ENCODE results near the gene MAP3K5.

Gene MAP3K5

DNA sequence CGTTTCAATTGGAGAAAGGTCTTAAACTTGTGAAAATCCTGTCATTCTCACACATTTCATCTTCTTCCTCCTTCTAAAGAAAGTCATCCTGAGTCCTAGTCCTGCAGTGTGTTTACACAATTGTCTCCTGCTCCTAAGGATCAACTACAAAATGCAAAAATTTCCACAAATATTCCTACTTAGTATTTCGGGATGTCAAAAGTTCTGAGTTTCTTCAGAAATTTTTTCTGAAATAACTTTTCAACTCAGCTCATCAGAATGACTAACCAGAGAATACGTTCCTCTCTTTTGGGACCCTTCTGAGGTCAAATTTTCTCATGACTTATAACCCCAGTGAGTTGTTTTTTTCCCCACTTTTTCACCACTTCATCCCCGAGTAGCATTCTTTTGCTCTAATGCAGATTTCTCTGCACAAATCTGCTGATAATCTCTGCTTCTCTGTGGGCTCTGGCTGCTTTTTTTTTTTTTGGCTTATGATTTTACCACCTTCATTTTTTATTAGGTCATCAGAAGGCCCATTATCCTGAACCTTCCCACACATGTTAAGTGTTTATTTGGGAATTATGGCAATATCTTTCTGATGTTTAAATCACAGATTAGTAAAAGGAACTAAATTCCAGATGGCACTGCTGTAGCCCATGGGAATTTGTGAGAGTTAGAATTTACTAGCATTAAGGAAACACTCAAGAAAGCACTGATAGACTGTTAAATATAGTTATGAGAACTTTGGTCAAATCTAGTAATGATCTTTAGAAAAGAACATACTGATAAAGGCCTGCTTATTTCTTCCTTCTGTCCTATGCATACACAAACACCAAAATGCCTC is 41.4 kb downstream of the MAP3K5 start:
- DNase-seq (ENCODE audit: low read depth in 2 of 2, low spot score in 1 of 2) = no peak

DNA sequence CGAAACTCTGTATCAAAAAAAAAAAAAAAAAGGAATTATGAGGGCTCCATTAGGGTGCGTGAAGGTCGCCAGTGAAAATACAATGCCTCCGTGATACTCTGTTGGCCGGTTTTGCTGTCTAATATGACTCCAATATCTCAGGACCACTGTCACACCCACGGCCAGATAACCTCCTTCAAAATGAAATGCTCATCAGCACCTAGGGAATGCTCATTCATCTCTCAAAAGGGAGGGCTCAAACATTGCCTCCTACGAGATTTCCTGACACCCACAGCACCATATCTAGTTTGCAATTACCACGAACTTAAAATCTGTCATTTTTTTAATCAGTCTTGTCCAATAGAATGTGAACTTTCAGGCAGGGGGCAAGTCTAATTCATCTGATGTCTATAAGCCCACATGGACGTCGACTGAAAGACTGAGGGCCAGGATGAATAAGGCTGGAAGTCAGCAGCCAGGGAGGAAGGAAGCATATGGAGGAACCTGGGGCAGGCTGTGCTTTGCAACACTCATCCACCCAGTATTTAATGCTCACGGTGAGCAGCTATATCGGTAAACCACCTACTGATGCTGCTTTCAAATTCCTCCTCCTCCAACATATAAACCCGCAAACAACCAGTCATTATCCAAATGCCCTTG is 42.8 kb downstream of the MAP3K5 start:
- no peak for DNase-seq (ENCODE audit: low read depth in 2 of 2, low spot score in 1 of 2)

DNA sequence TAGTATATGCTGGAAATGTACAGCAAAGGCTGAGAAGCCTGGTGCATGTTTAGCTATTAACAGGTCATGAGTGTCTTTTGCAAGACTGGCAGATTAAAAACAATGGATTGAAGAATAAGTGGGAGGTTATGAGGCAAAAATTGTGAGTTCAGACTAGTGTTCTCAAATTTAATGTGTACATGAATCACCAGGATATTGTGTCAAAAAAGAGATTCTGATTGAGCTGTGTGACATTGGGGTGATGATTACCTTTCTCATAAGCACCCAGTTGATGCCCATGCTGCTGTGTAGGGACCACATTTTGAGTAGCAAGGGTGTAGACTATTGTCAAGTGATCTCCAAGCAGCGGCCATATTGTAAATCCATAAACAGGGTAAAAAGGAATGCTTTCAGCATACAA is 44.8 kb downstream of the MAP3K5 start:
- no peak for DNase-seq (ENCODE audit: low read depth in 2 of 2, low spot score in 1 of 2)

DNA sequence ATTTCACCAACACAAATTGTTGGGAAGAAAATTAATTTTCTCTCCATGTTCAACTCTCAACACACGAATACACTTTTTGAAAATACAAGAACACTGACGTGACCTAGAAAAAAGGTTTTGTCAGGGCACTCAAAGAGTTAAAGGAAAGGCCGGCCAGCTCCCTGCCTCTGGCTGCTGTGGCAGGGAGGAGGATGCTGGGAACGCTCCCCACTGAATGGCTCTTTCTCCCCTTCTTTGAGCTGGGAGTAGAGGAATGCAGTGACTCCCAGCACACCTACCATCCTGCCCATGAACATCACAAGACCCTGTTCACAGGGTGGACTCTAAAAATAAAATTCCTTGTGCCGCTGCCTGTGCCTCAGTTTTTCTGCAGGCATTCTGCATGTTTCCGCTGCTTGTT is 47.0 kb downstream of the MAP3K5 start:
- no peak for DNase-seq (ENCODE audit: low read depth in 2 of 2, low spot score in 1 of 2)

DNA sequence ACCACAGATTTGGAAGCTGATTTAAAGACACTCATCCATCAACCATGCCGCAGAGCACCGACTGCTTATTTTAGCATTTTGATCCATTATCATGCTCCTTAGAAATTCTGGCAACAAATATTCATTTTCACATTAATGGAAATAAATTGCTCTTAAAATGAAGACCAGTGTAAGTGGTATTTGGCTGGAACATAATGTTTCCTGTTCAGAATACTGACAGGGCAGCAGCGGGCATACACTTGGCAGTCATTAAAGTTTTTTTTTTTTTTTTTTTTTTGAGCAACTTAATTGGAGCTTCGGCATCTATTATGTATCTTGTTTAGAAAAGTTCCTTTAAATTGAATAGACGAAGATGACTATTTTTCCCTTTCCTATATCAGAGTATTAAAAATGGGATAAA is 47.4 kb downstream of the MAP3K5 start:
- no peak for DNase-seq (ENCODE audit: low read depth in 2 of 2, low spot score in 1 of 2)

DNA sequence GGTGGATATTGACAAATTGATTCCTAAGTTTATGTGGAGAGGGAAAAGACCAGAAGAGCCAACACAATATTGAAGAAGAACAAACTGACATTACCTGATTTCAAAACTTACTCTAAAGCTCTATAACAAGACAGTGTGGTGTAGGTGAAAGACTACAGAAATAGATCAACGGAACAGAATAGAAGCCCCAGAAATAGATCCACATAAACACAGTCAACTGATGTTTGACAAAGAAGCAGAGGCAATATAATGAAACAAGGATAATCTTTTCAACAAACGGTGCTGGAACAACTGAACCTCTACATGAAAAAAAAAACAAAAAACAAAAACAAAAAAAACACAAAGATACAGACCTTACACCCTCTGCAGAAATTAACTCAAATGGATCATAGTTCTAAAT is 50.2 kb downstream of the MAP3K5 start:
- no peak for DNase-seq (ENCODE audit: low read depth in 2 of 2, low spot score in 1 of 2)

DNA sequence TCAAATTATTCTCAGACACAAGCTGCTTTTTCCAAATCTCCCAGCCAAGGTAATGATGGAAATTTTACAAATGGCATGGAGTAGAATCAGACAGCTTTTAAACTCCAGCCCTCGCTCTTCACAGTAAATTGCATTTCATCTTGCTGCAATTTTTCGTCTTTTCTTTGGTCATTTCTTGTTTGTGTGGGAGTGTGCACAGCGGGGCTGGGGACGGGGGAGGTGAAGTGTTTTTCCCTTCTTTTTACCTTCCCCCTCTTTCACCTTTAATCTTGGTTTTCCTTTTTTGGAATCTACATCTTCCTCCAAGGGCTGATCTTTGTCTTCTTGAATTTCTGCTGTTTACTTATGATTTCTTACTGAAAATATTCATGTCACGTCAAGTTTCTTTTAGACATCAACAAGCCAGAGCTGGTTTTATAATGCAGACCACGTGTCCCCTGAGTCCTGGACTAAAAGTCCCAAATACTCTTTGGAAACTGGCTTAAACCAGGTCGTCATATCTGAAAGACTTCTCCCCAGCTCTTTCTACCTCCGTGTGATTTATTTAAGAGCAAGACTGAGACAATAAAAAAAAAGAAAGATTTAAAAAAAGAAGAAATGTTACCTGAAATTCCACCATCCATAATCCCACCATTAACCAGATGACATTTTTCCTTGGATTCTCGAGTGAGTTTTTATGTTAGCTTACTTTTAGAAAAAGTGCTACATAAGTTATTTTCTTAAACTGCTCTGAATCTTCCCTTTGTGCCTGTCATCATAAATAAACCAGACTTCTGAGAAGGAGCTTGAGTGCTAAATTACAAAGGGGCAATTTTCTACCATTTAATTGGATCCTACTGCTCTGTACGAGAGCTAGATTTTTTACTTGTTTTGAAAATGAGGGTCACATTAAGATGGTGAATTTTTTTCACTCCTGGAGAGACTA is 52.0 kb downstream of the MAP3K5 start:
- DNase-seq (ENCODE audit: low read depth in 2 of 2, low spot score in 1 of 2) = no peak

DNA sequence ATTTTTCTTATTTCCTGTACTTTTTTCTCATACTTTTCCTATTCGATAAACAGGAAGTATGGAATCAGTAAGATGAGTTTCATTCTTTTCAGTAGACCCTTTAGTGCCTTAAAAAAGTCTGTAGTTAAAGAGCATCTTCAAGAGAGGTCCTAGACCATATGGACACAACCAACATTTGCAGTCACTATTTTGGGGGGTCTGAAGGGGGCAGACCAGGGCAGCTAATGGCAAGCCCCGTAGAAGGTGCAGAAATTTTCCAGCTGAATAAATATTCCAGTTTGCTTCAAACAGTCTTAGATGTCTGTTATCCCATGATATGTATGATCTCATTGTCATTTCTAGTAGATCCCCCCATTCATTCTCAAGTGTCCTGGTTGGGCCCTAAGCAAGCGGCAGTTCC is 52.8 kb downstream of the MAP3K5 start:
- no peak for DNase-seq (ENCODE audit: low read depth in 2 of 2, low spot score in 1 of 2)

DNA sequence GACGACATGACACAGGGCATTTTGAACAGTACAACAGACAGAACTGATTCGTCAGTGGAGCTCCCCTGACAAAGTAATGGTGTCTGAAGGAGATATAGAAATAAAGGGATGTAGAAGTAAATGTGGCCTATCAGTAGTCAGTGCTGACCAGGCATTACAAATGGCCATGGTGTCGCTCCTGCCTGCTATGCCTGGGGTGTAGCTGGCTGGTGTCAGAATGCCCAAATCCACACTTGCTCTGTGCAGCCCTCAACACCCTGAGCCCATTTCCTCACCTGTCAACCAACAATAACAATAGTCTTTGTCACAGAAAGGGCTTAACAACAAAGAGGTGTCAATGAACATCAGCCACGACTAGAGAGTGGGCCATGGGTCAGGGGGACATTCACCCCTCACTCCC is 53.2 kb downstream of the MAP3K5 start:
- DNase-seq (ENCODE audit: low read depth in 2 of 2, low spot score in 1 of 2) = no peak

DNA sequence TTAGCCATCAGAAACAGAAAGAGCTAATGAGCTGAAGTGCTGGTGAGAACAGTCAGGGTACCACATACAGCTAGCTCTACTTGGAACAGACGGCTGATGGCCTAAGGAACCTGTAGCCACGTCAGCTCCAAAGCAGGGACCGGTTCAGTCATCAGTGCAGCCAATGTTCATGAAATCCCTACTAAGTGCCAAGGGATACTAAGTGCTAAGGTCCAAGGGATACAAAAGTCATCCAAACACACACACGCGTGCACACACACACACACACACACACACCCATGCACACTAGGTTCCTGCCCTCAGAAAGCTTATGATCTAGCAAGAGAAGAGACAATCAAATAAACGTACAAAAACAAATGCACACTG is 53.6 kb downstream of the MAP3K5 start:
- no peak for DNase-seq (ENCODE audit: low read depth in 2 of 2, low spot score in 1 of 2)

DNA sequence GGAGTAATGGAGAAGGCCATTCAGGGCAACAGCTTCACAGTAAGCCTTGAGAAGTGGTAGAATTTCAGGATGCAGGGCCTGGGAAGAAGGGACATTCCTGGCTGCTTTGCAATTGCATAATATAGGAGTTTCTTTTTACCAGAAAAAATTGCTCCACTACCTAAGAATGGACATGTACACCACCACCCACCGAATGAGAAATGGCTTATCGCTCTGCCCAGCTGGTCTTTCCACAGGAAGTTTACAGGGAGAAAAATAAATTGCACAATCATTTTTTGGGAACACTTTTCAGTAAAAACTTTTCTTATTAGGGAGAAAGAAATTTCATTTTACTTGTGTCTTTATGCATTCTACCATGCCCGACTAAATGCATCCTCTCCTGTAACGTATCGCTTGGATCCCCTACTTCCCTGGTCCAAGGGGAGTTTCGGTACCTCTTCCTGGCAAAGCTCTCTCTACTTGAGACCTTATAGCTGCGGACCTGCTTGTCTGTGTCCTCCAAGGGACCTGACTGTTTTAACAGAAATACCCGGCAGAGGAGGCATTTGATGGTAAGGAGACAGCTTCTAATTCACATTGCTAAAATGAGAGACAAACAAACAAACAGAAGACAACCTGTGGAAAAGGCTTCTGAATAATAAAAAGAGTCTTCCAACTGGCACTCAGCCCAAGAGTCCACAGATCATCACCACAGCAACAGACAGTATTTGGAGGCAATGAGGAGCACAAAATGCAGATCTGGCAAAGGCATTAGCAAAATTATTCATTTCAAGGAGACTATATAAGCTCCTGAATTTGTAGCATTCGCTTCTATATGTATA is 54.2 kb downstream of the MAP3K5 start:
- DNase-seq (ENCODE audit: low read depth in 2 of 2, low spot score in 1 of 2) = no peak

DNA sequence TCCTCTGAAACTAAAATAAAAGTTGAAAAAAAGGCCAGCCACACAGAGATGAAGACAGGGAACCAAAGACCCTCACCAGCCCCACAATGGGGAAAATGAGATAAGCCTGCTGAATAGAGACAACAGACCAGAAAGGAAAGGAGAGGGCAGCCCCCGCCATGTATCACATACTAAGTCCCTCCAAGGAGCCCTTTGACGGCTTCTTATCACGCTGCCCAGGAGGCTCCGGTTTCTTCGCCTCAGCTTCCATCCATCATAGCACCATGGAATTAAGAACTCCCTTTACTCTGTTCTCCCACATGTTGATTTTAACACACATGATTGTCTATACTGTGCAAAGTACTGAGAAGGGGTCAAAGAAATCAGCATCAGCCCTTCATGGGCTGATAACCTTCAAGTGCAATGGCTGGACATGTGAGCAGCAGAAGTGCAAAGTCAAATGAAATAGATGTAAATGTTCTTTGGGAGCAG is 54.9 kb downstream of the MAP3K5 start:
- no peak for DNase-seq (ENCODE audit: low read depth in 2 of 2, low spot score in 1 of 2)

DNA sequence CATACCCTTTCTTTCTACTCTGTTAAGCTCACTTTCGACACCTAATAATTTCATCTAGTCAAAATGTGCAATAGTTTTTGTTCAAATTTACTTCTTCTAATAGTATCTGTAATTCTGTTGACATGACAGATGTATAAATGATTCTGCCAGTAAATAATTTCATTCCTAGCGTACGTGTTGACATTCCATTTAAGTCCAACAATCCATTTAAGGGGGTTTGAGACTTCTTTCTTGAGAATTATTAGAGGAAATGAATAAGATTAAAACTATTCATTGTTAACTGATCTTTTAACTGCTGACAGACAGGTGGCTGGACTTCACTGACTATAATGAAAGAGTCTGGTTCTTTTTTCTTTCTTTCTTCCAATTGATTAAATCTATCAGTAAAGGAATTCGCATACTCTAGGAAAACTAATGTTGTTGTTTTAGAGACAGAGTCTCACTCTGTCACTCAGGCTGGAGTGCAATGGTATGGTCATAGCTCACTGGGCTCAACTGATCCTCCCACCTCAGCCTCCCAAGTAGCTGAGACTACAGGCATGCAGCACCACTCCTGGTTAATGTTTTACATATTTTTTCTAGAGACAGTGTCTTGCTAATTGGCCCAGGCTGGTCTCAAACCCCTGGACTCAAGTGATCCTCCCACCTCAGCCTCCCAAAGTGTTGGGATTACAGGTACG is 55.9 kb downstream of the MAP3K5 start:
- DNase-seq (ENCODE audit: low read depth in 2 of 2, low spot score in 1 of 2) = no peak

DNA sequence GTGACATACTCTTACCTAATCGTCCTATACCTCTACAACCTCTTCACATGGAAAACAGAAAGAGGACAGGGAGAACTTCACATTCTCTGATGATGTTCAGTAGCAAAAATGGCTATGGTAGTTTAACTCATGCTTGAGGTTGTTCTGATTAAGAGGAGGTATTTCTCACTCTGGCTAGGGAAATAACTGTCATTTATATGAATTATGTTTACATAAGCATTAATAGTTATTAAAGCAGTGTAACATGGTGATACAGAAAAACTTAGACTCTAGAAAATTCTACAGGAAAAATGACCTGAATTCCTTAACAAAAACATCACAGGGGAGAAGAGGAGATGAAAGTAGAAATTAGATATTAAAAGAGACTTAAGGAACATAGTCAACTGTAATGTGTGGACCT is 57.3 kb downstream of the MAP3K5 start:
- no peak for DNase-seq (ENCODE audit: low read depth in 2 of 2, low spot score in 1 of 2)

DNA sequence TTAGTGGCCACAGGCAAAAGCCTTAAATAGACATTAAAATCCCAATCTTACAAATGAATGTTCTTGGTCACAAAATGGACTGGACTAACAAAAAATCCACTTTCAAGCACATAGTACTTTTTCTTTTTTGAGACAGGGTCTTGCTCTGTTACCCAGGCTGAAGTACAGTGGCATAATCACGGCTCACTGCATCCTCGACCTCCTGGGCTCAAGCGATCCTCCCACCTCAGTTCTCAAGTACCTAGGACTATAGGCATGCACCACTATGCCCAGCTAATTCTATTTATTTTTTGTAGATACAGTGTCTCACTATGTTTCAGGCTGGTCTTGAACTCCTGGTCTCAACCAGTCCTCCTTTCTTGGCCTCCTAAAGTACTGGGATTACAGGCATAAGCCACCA is 59.4 kb downstream of the MAP3K5 start:
- DNase-seq (ENCODE audit: low read depth in 2 of 2, low spot score in 1 of 2) = no peak

DNA sequence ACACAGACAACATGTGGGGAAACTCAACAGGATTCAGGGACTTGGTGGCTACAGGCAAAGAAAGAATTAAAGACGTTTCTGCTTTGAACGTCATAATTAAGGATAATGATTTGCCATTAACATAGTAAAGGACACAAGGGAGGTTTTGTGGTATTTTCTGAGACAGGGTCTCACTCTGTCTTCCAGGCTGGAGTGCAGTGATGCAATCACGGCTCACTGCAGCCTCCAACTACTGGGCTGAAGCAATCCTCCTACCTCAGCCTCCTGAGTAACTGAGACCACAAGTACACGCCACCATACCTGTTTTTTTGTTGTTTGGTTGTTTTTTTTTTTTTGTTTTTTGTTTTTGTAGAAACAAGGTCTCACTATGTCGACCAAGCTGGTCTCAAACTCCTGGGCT is 62.4 kb downstream of the MAP3K5 start:
- DNase-seq (ENCODE audit: low read depth in 2 of 2, low spot score in 1 of 2) = no peak

DNA sequence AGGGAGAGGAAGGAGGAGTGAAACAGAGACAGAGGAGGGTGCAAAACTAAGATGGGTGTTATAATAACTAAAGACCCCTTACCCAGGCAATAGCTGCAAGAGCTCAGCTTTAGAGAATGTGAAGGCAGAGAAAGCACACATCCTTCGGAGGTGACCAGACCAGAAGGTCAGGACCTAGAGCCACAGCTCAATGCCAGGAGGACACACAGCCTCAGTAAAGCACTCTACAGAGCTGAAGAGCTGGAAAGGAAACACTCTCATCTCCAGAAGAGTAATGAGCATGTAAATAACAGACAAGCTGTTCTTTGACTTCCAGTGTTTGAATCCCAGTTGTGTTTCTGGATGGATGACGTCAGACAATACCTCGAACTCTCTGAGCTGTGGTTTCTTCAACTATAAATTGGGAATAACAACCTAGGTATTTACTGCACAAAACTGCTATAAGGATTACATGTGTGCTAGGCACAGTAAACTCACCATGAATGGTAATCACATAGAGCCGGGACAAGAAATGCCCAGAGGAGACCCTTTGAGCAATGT is 63.2 kb downstream of the MAP3K5 start:
- DNase-seq (ENCODE audit: low read depth in 2 of 2, low spot score in 1 of 2) = no peak

DNA sequence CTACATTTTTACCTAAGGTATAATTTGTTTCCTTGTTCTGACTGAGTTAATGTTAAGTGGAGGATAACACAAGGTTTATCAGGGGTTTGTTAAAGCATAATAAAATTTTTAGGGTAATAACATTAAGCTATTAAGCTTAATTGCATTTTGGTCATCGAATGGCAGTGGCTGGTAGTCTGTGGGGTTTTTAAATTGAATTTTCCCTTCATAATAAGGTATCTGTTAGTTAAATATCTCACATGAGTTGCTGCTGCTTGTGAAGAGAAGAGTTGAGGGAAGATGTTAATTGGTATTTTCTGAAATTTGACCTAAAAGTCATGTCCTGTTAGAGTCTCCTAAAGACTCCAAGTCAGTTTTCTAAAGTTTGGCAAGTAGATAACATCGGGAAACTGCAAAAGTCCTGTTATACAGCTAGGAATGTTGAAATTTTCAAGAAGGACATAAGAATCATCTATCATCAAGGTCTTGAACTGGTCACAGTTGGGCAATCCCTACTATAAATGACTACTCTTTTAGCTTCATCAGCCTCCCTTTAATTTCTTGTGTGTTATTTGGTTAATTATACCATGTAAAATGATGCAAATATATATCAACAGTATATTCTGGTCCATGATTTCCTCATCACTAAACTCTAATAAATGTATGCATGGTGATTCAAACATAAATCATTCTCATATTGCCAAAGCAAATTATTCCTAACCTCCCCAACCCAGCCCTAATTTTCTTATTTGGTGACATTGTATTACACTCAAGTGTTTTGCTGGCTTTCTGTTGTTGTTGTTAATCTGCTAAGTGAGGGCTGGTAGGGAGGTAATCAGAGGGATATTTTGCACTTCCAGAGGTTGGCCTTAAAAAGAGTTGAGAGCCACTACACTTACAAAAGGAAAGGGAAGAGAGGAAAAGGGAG is 64.0 kb downstream of the MAP3K5 start:
- no peak for DNase-seq (ENCODE audit: low read depth in 2 of 2, low spot score in 1 of 2)
